Body of pancreas (tissue), 4 donors: Measurements from ENCODE around the gene LILRB1. TPM values are rescaled to one million over a fixed set of nuclear protein-coding genes. Genes with fewer than 3 reads are reported as not detected.

Source experiments
- ATAC-seq: fragments of 150-250 bp; one replicate; pipeline ENCODE4 v1.9.1; 2016
- DNase-seq, 4 donors: peaks; one replicate each; pipeline ENCODE4 v3.0.0-alpha.2; 2019
- H3K27ac ChIP-seq, 4 donors: fragments of 200-600 bp; sonication (generic); 1 replicate in 3 of 4; 2 replicates in 1 of 4; pipeline versions ENCODE4 v1.5.1 to v1.6.1; 2016 to 2019; ENCODE audit warnings: mild to moderate bottlenecking in 1 of 4, mixed read lengths in 1 of 4, moderate library complexity in 1 of 4
- H3K27me3 ChIP-seq, 2 donors: fragments of 200-600 bp; sonication (generic); one replicate each; pipeline ENCODE4 v1.6.0; 2016; ENCODE audit warnings: mild to moderate bottlenecking in 1 of 2
- H3K36me3 ChIP-seq, 2 donors: fragments of 200-600 bp; sonication (generic); replicated peaks in 1 of 2; 2 replicates each; pipeline ENCODE4 v1.5.1; 2016; ENCODE audit warnings: low read depth in 2 of 2; ENCODE audit not compliant: insufficient read depth in 1 of 2
- H3K4me1 ChIP-seq: fragments of 200-600 bp; sonication (generic); one replicate; pipeline ENCODE4 v1.6.0; 2016
- H3K4me3 ChIP-seq, 2 donors: fragments of 200-600 bp; sonication (generic); 1 replicate in 1 of 2; 2 replicates in 1 of 2; pipeline ENCODE4 v1.5.1; 2016 to 2019
- H3K9me3 ChIP-seq, 3 donors: fragments of 200-600 bp; sonication (generic); 1 replicate in 2 of 3; 2 replicates in 1 of 3; pipeline ENCODE4 v1.5.1; 2016
- POLR2A ChIP-seq, 3 donors: fragments of 450-650 bp; IDR thresholded peaks; one replicate each; pipeline ENCODE4 v1.6.1; 2016; ENCODE audit warnings: antibody characterized with exemption in 3 of 3, mild to moderate bottlenecking in 2 of 3
- WGBS, 2 donors: methylation state at CpG; one replicate each; pipeline ENCODE4 v1.1.5; 2017; 5-methylcytosine and 5-hydroxymethylcytosine counted together
- intact Hi-C: fragments of 100-400 bp; cut with DNase I; formaldehyde crosslinking; loops from one replicate; pipeline ENCODE4 v1.15.1; 2023
- total RNA-seq, 2 donors: library from RNA; depleted of rRNA; stranded (reverse); fragments of >200 nt; gene quantifications; one replicate each; pipeline ENCODE4 v1.1.0, GENCODE V29; 2016
- TF ChIP-seq, protein P1 (sequence below), 7 experiments: fragments of 450-650 bp in 4 of 7; fragments of 200-600 bp in 3 of 7; sonication (generic) in 3 of 7; IDR thresholded peaks; one replicate each; pipeline ENCODE4 v1.5.1; 2016 to 2019; ENCODE audit warnings: antibody characterized with exemption in 7 of 7

LILRB1 gene
- total RNA-seq, 2 donors from 2014 or later: 0.33 to 0.52 TPM

DNA sequence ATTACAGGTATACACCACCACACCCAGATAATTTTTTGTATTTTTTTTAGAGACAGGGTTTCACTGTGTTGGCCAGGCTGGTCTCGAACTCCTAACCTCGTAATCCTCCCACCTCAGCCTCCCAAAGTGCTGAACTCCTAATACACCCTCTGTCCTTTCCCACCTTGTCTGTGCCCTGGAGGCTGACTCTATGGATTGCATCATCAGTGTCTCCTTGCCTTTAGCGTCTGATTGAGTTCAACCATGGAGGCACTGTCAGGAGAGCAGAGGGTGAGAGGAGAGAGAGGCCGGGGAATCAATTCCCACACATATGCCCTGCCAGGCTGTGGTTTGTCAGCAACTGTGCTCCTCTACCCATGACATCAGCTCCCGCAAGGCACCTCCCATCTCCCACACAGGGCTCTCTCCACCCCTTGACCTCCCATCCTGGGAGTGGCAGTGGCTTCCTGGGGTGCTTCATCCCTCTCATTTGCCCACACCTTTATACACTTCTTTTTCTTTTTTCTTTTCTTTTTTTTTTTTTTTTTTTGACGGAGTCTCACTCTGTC, 19.9 kb downstream of the LILRB1 start:
- Histone ChIP-seq H3K27ac (no peak overlapping the region), H3K27me3 (no peaks in the 10 kb centered on the region), H3K4me3 (no peak overlapping the region), H3K36me3 (no peaks in the 10 kb centered on the region), H3K4me1 (no peaks in the 10 kb centered on the region), H3K9me3 (no peaks in the 10 kb centered on the region)
- no peak for ATAC-seq
- no peak for DNase-seq
- intact Hi-C loops: no loop called here
- TF ChIP-seq POLR2A (IDR thresholded peaks at IDR 0.05): no peak
- TF ChIP-seq, protein P1, sequence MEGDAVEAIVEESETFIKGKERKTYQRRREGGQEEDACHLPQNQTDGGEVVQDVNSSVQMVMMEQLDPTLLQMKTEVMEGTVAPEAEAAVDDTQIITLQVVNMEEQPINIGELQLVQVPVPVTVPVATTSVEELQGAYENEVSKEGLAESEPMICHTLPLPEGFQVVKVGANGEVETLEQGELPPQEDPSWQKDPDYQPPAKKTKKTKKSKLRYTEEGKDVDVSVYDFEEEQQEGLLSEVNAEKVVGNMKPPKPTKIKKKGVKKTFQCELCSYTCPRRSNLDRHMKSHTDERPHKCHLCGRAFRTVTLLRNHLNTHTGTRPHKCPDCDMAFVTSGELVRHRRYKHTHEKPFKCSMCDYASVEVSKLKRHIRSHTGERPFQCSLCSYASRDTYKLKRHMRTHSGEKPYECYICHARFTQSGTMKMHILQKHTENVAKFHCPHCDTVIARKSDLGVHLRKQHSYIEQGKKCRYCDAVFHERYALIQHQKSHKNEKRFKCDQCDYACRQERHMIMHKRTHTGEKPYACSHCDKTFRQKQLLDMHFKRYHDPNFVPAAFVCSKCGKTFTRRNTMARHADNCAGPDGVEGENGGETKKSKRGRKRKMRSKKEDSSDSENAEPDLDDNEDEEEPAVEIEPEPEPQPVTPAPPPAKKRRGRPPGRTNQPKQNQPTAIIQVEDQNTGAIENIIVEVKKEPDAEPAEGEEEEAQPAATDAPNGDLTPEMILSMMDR (IDR thresholded peaks at IDR 0.05): no peak
- 62 to 76% methylated on average over 6 of the region's 6 CpGs for WGBS, 2 donors

DNA sequence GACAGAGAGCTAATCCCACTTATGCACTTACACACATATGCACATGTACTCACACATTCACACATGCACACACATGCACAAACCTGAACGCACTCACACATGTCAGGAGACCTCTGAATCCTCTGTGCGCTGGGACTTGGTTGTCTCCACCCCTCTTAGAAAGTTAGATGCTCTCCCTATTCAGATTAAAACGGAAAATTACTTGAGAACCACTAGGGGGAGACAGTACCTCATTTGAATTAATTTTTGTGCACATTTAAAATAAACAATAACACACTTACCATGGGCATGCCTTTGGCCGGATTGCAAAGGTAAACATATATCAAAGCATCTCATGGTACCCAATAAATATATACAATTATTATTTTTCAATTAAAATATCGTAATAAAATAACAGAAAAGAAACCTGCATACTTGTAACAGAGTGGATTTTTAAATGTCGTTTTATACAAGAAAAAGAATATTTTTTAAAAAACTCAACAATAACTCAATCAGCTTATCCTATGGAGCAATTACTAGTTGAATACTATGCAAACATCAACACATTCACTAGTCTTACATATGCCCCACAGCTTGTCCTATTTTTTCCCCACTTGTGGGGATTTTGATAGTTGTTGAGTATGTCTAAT, 23.0 kb downstream of the LILRB1 start:
- H3K36me3 ChIP-seq: no peaks in the 10 kb centered on the region
- no peaks in the 10 kb centered on the region for H3K9me3 ChIP-seq
- intact Hi-C loops: no loop called here
- no peak overlapping the region for H3K27ac ChIP-seq
- no peaks in the 10 kb centered on the region for H3K4me1 ChIP-seq
- no peaks in the 10 kb centered on the region for H3K27me3 ChIP-seq
- WGBS, 2 donors: 23 to 27% methylated on average over 6 of the region's 6 CpGs
- DNase-seq: no peak
- TF ChIP-seq POLR2A (IDR thresholded peaks at IDR 0.05): no peak
- TF ChIP-seq, protein P1 (IDR thresholded peaks at IDR 0.05): peak; percentile 18 to 53 (median 44)
- H3K4me3 ChIP-seq: no peak overlapping the region
- no peak for ATAC-seq

DNA sequence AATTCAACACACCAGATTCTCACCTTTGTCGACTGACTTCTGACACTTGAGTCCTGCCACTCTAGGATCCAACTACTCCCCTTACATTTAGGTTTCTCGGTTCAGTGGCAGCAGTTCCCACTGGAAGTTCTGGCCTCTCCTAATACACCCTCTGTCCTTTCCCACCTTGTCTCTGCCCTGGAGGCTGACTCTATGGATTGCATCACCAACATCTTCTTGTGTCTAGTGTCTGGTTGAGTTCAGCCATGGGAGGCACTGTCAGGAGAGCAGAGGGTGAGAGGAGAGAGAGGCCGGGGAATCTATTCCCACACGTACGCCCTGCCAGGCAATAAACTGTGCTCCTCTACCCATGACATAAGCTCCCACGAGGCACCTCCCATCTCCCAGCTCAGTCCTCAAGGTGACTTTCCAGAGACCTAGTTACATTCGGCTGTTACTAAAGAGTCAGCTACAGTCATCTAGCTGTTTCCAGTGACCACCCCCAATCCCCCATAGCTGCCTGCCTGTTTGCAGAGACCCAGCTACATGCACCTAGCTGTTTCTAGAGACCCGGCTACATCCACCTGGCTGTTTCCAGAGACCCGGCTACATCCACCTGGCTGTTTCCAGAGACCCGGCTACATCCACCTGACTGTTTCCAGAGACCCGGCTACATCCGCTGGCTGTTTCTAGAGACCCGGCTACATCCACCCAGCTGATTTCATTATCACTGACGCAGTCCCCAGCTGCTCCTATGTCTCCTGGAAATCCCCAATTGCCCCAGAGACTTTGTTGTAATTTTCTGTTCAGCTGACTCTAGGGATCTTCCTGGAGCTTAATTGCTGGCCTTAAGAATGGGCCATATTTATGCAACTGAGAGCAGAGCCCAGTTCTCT, 24.4 kb downstream of the LILRB1 start:
- no peaks in the 10 kb centered on the region for H3K36me3 ChIP-seq
- intact Hi-C loops: no loop called here
- no peaks in the 10 kb centered on the region for H3K4me1 ChIP-seq
- no peak overlapping the region for H3K27ac ChIP-seq
- no peak for ATAC-seq
- DNase-seq: no peak
- no peak overlapping the region for H3K4me3 ChIP-seq
- H3K27me3 ChIP-seq: no peaks in the 10 kb centered on the region
- H3K9me3 ChIP-seq: no peaks in the 10 kb centered on the region
- TF ChIP-seq, protein P1 (IDR thresholded peaks at IDR 0.05): no peak
- TF ChIP-seq POLR2A (IDR thresholded peaks at IDR 0.05): no peak
- 57 to 62% methylated on average over 14 of the region's 14 CpGs for WGBS, 2 donors

DNA sequence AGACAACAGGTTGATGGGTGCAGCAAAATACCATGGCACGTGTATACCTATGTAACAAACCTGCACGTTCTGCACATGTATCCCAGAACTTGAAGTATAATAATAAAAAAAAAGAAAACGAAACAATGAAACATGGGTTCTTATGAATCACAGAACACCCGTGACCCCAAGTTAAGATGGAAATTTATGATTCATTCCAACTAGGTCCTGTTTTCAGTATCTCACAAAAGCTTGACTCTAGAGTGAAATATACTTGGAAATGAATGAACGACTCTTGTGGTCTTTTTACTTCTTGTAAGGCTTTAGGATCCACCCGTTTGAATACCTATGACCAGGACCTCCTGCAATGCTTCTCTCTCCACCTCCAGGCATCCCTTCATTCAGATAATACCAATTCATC, 29.0 kb downstream of the LILRB1 start:
- Histone ChIP-seq H3K36me3 (no peaks in the 10 kb centered on the region), H3K9me3 (no peaks in the 10 kb centered on the region), H3K4me3 (no peak overlapping the region), H3K27ac (no peak overlapping the region), H3K27me3 (no peaks in the 10 kb centered on the region), H3K4me1 (no peaks in the 10 kb centered on the region)
- ATAC-seq (no peak), DNase-seq (no peak)
- TF ChIP-seq, protein P1 (IDR thresholded peaks at IDR 0.05): no peak
- TF ChIP-seq POLR2A (IDR thresholded peaks at IDR 0.05): no peak
- WGBS, 2 donors: 44 to 47% methylated on average over 6 of the region's 6 CpGs
- intact Hi-C loops: no loop called here
